Activated T-helper 1 cell treated with anti-CD3 and anti-CD28 coated beads, Interleukin-2, amount 50 U/mL, for 16 hours (primary cell): ENCODE data around the gene C5orf15.

ENCODE experiments used
- DNase-seq, 2 donors: peaks; one replicate each; pipeline ENCODE4 v3.0.0-alpha.2; 2020; ENCODE audit warnings: low read depth in 1 of 2, low spot score in 1 of 2

Gene C5orf15

GRCh38 chr5:133925269-133925668, 43.2 kb downstream of the C5orf15 start:
- DNase-seq = no peak

- DNase-seq = no peak
Measured at GRCh38 chr5:133924221-133924920, 44.1 kb downstream of the C5orf15 start.

- DNase-seq = no peak
Measured at GRCh38 chr5:133921979-133922378, 46.4 kb downstream of the C5orf15 start.

GRCh38 chr5:133921069-133921468, 47.4 kb downstream of the C5orf15 start:
- DNase-seq = no peak

GRCh38 chr5:133919148-133920136, 49.0 kb downstream of the C5orf15 start:
- no peak for DNase-seq

- DNase-seq = no peak
Measured at GRCh38 chr5:133918731-133919130, 49.7 kb downstream of the C5orf15 start.

GRCh38 chr5:133918316-133918715, 50.1 kb downstream of the C5orf15 start:
- no peak for DNase-seq

- no peak for DNase-seq
Measured at GRCh38 chr5:133917785-133918184, 50.6 kb downstream of the C5orf15 start.

GRCh38 chr5:133916914-133917313, 51.5 kb downstream of the C5orf15 start:
- no peak for DNase-seq

GRCh38 chr5:133916479-133916878, 51.9 kb downstream of the C5orf15 start:
- DNase-seq = no peak

GRCh38 chr5:133914434-133914833, 54.0 kb downstream of the C5orf15 start:
- DNase-seq = no peak

- no peak for DNase-seq
Measured at GRCh38 chr5:133913413-133914155, 54.8 kb downstream of the C5orf15 start.

GRCh38 chr5:133912951-133913350, 55.5 kb downstream of the C5orf15 start:
- no peak for DNase-seq

- DNase-seq = no peak
Measured at GRCh38 chr5:133910571-133910970, 57.9 kb downstream of the C5orf15 start.

GRCh38 chr5:133909603-133910002, 58.8 kb downstream of the C5orf15 start:
- DNase-seq = no peak

GRCh38 chr5:133907075-133907474, 61.4 kb downstream of the C5orf15 start:
- DNase-seq = no peak

- DNase-seq = no peak
Measured at GRCh38 chr5:133906303-133906702, 62.1 kb downstream of the C5orf15 start.
